ENCODE measurements around the gene ACSM2B.
"Not testable (repeated sequence)": the region's sequence is repeated elsewhere in the genome, so short reads cannot be mapped to it uniquely, and the experiment has no call there.

GRCh38 chr16:20569117-20569651, 7.0 kb downstream of the ACSM2B start:
- not testable (repeated sequence) for TF ChIP-seq POLR2A (IDR thresholded peaks at IDR 0.05; ENCODE audit: low read length); GATA1 (IDR thresholded peaks at IDR 0.05; ENCODE audit: low read depth, low read length)
